Measurements from ENCODE around the gene NBEAL2. TPM values are rescaled to one million over a fixed set of nuclear protein-coding genes. Genes with fewer than 3 reads are reported as not detected.
"Not testable (repeated sequence)": the region's sequence is repeated elsewhere in the genome, so short reads cannot be mapped to it uniquely, and the experiment has no call there.

Gene NBEAL2
- total and polyA plus RNA-seq, 10 of the 15 experiments (the other 5 are each of a cell fraction or from before 2014, with no cell fraction given) = 0.07 to 127 (median 29.4) TPM

DNA sequence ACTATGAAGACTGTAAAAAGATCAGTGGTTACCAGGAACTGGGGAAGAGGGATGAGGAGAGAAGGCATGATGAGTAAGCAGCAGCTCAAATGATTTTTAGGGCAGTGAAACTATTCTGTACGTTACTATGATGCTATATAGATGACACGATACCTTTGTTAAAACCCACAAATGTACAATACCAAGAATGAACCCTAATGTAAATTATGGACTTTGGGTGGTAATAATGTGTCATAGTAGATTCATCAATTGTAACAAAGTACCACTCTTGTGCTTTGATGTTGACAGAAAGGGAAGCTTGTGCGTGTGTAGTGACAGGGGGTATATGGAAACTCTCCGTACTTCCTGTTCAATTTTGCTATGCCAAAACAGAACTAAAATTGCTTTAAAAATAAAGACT lies 51.6 kb downstream of the NBEAL2 start:
- FAIRE-seq; intact Hi-C loops (cut with micrococcal nuclease; ENCODE audit: unreplicated experiment): not testable (repeated sequence)
- TF ChIP-seq CREB1 (IDR thresholded peaks at IDR 0.05; ENCODE audit: low read depth) = peak; percentile 33; the same call in 1 of the 2 replicates

DNA sequence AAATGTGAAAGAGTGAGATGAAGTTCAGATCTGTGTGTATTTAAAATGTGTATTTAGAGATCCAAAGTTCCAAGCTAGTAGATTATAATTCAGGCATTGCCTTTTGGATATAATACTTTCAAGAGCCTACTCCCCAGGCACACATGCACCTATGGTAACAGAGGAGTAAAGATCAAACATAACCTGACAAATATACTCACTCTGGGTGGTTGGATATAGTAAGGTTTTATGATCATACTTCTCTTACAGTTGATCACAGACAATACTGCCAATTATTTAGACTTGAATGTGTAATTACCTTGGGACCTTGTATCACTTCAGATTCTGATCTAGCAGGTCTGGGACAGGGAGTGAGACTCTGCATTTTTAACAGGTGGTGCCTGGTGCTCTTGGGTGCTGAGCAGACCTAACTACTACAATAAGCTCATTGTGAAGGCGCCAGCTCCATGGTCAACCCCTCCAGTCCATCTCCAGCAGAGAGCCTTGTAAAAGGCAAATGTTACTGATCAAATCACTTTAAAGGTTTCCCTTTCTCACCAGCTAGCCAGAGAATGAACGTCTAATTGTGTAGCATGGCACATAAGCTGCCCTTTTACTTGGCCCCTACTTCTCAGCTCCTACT lies 55.5 kb downstream of the NBEAL2 start:
- BruUV-seq (replicated peaks) = no TSS peak
- ChIA-PET SMC1A (ENCODE audit: uncharacterized antibody, unreplicated experiment) (interaction anchor here (0.7 to 8.9 kb wide), 6 partner anchors 10 to 197 kb away, joined by 3 to 83 read pairs (median 5); no protein-coding TSS in a partner anchor), CTCF (interaction anchor here (1.1 to 1.3 kb wide), 2 partner anchors 14 to 289 kb away, joined by 3 to 4 read pairs; no protein-coding TSS in a partner anchor), POLR2A (interaction anchor here (0.6 to 1.0 kb wide), 2 partner anchors 10 to 52 kb away, joined by 3 to 5 read pairs; no protein-coding TSS in a partner anchor), RAD21 (ENCODE audit: unreplicated experiment) (no interaction called here)
- Histone ChIP-seq H3K4me1 (ENCODE audit: control insufficient read depth, insufficient read depth, low read length) (no peaks in the 10 kb centered on the region), H3K9me3 (replicated peaks; ENCODE audit: control insufficient read depth, insufficient read depth, low read length) (no peaks in the 10 kb centered on the region; the same call in 2 of the 3 replicates), H3K4me2 (ENCODE audit: control insufficient read depth, insufficient read depth) (no peak overlapping the region), H3K9ac (ENCODE audit: control insufficient read depth, insufficient read depth, low read length) (no peak overlapping the region), H3K36me3 (ENCODE audit: control insufficient read depth in 2 of 2, insufficient read depth in 2 of 2, low read length in 1 of 2) (peaks cover 5 to 21% of the 10 kb centered on the region in 2 experiments), H3K79me2 (ENCODE audit: control insufficient read depth, insufficient read depth, low read length) (no peaks in the 10 kb centered on the region; the same call in 1 of the 2 replicates), H2AFZ (ENCODE audit: control insufficient read depth, low read depth, low read length) (no peak overlapping the region), H3K4me3 (no peak overlapping the region), H3K27ac (ENCODE audit: control insufficient read depth, insufficient read depth) (no peak overlapping the region), H3K27me3 (replicated peaks in 1 of 2; ENCODE audit: control insufficient read depth in 2 of 2, insufficient read depth in 2 of 2, low read length in 1 of 2) (no peaks in the 10 kb centered on the region), H4K20me1 (ENCODE audit: control insufficient read depth, insufficient read depth) (no peaks in the 10 kb centered on the region)
- DNase-seq (ENCODE audit: low read depth, low spot score) (no peak), ATAC-seq (no peak), FAIRE-seq (no peak)
- in situ Hi-C loops (cut with MboI) = no loop called here
- intact Hi-C loops (cut with micrococcal nuclease; ENCODE audit: unreplicated experiment) = no loop called here
- 81% methylated on average over 2 of the region's 2 CpGs for WGBS (ENCODE audit: insufficient coverage, insufficient replicate concordance, low lambda C conversion rate, missing lambda C conversion rate)
- TF ChIP-seq SREBF2 (IDR thresholded peaks at IDR 0.05; ENCODE audit: low read length) = no peak
- TF ChIP-seq SMC3 (IDR thresholded peaks at IDR 0.05; ENCODE audit: borderline replicate concordance, low read length) = no peak
- TF ChIP-seq, protein P1, sequence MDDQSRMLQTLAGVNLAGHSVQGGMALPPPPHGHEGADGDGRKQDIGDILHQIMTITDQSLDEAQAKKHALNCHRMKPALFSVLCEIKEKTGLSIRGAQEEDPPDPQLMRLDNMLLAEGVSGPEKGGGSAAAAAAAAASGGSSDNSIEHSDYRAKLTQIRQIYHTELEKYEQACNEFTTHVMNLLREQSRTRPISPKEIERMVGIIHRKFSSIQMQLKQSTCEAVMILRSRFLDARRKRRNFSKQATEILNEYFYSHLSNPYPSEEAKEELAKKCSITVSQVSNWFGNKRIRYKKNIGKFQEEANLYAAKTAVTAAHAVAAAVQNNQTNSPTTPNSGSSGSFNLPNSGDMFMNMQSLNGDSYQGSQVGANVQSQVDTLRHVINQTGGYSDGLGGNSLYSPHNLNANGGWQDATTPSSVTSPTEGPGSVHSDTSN (IDR thresholded peaks at IDR 0.05; ENCODE audit: insufficient replicate concordance, low read depth, low read length) = no peak
- no peak for TF ChIP-seq PML (IDR thresholded peaks at IDR 0.05; ENCODE audit: low read length)
- TF ChIP-seq CBX3 (IDR thresholded peaks at IDR 0.05; ENCODE audit: borderline replicate concordance, low read depth) = no peak
- no peak for TF ChIP-seq TARDBP (IDR thresholded peaks at IDR 0.05; ENCODE audit: borderline replicate concordance)
- TF ChIP-seq ATF2 (IDR thresholded peaks at IDR 0.05; ENCODE audit: low read length) = no peak
- TF ChIP-seq, protein P2, sequence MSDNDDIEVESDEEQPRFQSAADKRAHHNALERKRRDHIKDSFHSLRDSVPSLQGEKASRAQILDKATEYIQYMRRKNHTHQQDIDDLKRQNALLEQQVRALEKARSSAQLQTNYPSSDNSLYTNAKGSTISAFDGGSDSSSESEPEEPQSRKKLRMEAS (IDR thresholded peaks at IDR 0.05; ENCODE audit: low read depth, low read length) = no peak
- no peak for TF ChIP-seq NBN (IDR thresholded peaks at IDR 0.05)
- TF ChIP-seq ZNF207 (IDR thresholded peaks at IDR 0.05; ENCODE audit: borderline replicate concordance) = no peak
- no peak for TF ChIP-seq RAD51 (IDR thresholded peaks at IDR 0.05)

More for the DNA sequence above, 51.6 kb downstream of the NBEAL2 start:
- peaks cover 0 to 14% of the 10 kb centered on the region in 2 experiments; a peak in 2 of 4 replicates for H3K36me3 ChIP-seq (ENCODE audit: control insufficient read depth in 2 of 2, insufficient read depth in 2 of 2, low read length in 1 of 2)
- H3K4me3 ChIP-seq; H3K4me2 ChIP-seq (ENCODE audit: control insufficient read depth, insufficient read depth); H3K9ac ChIP-seq (ENCODE audit: control insufficient read depth, insufficient read depth, low read length); DNase-seq (ENCODE audit: low read depth, low spot score); H3K4me1 ChIP-seq (ENCODE audit: control insufficient read depth, insufficient read depth, low read length); H2AFZ ChIP-seq (ENCODE audit: control insufficient read depth, low read depth, low read length); H3K27ac ChIP-seq (ENCODE audit: control insufficient read depth, insufficient read depth); BruUV-seq (replicated peaks); H3K9me3 ChIP-seq (replicated peaks; ENCODE audit: control insufficient read depth, insufficient read depth, low read length); ATAC-seq; H3K79me2 ChIP-seq (ENCODE audit: control insufficient read depth, insufficient read depth, low read length); H3K27me3 ChIP-seq (replicated peaks in 1 of 2; ENCODE audit: control insufficient read depth in 2 of 2, insufficient read depth in 2 of 2, low read length in 1 of 2); H4K20me1 ChIP-seq (ENCODE audit: control insufficient read depth, insufficient read depth); in situ Hi-C loops (cut with MboI): not testable (repeated sequence)
- ChIA-PET POLR2A (interaction anchor here (1.1 to 1.9 kb wide), 2 partner anchors 11 to 51 kb away, joined by 3 to 4 read pairs; no protein-coding TSS in a partner anchor), CTCF (interaction anchor here (1.0 to 4.0 kb wide), 2 partner anchors 10 to 16 kb away, joined by 3 to 27 read pairs; no protein-coding TSS in a partner anchor), RAD21 (ENCODE audit: unreplicated experiment) (interaction anchor here (1.2 kb wide), 1 partner anchor 11 kb away, joined by 4 read pairs; no protein-coding TSS in a partner anchor), SMC1A (ENCODE audit: uncharacterized antibody, unreplicated experiment) (interaction anchor here (1.3 to 8.9 kb wide), 4 partner anchors 9 to 316 kb away, joined by 3 to 83 read pairs (median 14); no protein-coding TSS in a partner anchor)
- WGBS (ENCODE audit: insufficient coverage, insufficient replicate concordance, low lambda C conversion rate, missing lambda C conversion rate) = 83% methylated on average over 4 of the region's 4 CpGs

All from GM12878 (cell line).